Endometrium (tissue), 2 donors: Measurements from ENCODE around the gene CDHR3.
"Not testable (repeated sequence)": the region's sequence is repeated elsewhere in the genome, so short reads cannot be mapped to it uniquely, and the experiment has no call there.

Experiments
- FAIRE-seq: peaks from 2 replicates; lab custom pipeline; 2012; peaks lifted over from hg19 to GRCh38; lab: Jason Lieb, UNC
- donor health status: control.
- donor health status: control.

Gene CDHR3

DNA sequence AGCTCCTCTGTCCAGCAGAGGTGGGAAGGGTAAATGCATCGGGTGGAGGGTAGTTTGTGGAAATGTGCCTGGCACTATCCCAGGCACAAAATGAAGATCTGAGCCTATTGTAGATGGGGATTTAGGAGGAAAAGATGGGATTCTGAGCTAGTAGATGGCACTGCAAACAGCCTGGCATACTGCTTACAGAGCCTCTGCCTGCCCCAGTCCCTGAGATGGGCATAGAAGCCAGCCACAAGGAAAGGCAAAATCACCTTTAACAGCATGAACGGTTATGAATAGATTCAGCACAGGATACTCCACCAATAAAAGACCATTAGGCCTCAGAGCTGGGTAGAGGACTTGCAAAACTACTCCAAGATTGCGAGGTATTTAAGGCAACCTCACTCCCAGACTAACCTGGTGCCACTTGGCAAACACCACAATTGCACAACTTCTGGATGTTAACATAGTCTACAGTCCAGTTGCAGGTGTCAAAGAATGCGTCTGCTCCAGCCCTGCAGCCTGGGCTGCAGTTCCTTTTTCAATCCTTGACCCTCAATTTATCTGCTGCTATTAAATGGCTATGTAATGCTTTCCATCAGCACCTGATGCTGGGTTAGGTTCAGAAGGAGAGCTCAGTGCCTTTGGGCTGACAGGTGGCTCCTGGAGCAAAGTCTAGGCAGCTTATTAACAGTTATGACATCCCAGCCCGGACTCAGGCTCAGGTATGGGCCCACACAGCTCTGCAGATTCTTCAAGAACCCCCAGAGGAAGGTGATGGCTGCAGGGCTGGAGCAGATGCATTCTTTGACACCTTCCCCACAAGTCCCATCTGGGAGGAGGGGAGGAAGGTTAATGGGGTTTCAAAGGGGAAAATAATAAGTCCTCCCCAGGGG lies 34.0 kb downstream of the CDHR3 start:
- FAIRE-seq: no peak

DNA sequence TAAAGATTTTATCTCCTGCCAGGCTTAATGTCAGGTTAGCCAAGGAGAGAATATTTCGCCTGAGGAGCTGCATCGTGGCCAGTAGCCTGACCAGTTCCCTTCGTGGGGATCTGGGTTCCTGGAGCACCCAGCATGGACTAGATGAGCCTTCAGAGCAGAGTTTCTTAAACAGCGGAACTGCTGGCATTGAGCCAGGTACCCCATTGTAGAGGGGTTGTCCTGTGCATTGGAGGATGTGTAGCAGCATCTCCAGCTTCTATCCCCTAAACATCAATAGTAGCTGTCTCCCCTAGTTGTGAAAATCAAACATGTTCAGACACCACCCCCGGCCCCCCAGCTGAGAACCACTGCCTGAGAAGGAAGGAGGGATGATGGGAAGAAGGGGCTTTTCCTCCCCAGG lies 36.2 kb downstream of the CDHR3 start:
- no peak for FAIRE-seq

DNA sequence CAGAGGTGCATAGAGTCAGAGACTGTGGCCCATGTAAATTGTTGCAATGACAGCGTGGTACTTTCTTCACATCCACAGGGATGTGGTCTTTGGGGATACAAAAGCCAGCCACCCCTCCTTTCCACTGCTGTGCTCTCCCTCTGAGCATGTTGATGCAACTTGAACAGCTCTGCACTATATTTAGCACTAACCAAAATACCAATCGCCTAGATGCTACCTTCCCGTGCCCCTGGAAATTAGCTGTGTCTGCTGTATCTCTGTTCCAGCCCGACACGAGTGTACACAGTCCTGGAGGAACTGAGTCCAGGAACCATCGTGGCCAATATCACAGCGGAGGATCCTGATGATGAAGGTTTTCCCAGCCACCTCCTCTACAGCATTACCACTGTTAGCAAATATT lies 38.1 kb downstream of the CDHR3 start:
- FAIRE-seq: no peak

DNA sequence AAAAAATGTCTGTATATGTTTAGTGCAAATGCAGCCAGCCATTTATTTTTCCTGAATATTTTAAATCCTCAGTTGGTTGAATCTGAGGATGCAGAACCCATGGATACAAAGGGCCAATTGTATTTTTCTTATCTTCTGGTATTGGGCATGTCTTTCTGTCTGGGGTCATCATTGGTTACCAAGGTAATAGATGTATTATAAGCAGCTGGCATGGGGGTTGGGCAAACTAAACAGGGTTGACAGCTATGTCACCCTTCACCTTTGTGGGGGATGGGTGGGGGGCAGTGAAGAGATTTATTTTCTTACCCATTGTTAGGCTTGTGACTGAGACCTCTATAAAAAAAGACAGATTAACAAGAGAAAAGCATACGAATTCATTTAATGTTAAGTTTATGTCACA lies 38.8 kb downstream of the CDHR3 start:
- FAIRE-seq: no peak

DNA sequence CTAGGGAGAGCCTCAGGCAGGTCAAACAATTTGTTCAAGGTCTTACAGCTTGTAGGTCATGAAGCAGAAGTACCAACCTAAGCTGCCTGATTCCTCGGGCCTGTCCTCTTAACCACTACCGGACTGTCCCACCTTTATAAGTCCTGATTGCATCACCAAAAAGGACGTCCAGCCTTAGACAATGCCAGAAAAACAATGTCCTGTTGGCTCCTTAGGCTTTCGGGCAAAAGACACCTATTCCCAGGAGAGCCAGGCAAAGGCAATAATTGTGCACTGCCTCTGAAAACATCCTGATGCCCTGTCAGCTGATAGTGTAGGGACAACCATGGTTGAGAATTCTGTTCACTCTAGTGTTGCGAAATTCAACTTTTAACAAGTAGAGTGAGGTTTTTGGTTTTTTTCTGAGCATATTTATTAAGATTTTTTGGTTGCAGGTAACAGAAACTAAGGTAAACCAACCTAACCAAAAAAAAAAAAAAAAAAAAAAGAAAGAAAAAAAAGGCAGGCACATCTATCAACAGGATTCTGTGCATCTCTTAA lies 40.5 kb downstream of the CDHR3 start:
- no peak for FAIRE-seq

DNA sequence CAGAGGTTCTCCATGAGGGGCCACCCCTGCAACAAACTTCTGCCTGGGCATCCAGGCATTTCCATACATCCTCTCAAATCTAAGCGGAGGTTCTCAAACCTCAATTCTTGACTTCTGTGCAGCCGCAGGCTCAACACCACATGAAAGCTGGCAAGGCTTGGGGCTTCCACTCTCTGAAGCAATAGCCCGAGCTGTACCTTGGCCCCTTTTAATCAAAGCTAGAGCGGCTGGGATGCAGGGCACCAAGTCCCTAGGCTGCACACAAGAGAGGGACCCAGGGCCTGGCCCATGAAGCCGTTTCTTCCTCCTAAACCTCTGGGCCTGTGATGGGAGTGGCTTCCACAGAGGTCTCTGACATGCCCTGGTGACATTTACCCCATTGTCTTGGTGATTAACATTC lies 43.8 kb downstream of the CDHR3 start:
- no peak for FAIRE-seq

DNA sequence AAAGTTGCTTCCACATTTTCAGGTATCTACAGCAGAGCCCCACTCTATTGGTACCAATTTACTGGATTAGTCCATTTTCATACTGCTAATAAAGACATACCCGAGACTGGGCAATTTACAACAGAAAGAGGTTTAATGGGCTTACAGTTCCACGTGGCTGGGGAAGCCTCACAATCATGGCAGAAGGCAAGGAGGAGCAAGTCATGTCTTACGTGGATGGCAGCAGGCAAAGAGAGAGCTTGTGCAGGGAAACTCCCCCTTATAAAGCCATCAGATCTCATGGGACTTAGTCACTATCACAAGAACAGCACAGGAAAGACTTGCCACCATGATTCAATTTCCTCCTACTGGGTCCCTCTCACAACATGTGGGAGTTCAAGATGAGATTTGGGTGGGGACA lies 44.7 kb downstream of the CDHR3 start:
- not testable (repeated sequence) for FAIRE-seq

DNA sequence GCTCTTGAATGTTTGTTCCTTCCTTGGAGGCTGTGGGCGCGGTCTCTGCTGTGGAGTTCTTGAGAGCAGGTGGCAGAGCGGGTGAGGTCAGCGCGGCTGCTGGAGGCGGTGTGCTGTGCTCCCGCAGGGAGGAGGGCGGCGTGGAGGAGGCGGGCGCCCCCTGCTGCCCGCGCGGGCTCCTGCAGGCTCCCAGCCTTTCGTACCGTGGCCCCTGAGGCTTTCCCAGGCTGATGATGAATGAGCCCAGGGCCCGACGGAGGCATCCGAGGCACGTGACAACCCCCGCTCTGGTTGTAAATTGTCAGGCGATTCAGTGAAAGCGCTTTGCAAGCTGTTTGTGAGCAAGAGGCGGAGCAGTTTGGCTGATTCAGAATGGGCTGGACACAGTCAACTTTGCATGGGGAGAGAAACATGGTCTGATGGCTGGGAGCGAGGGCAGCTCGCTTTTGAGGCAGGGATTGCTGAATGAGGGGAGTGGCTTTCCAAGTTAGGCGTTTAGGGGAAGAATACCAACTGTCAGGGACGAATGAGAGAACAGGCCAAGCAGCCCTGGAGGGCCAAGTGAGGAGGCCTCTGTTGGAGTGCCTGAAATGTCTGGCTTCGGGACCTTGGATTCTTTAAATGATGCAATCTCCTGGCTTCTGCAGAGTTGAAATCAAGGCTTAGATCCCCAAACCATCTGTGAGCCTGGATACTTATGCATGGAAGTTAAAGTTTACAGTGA lies 46.6 kb downstream of the CDHR3 start:
- no peak for FAIRE-seq

DNA sequence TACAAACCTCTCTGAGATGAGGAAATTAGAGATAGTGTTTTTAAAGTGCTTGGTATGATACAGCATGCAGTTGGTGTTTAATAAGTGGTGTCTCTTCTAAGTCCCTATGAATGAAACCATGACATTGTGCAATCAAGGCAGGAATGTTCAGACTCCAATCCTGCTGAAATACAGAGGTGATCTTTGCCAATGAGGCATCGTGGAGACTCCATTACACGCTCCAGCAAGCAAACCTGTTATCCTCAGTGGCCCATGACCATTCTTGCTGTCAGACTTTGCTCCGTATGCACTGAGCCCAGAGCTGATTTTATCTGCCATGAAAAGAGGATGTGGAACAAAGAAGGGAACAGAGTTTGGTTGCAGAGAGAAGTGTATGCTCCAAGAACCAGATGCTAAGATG lies 47.3 kb downstream of the CDHR3 start:
- FAIRE-seq: no peak

DNA sequence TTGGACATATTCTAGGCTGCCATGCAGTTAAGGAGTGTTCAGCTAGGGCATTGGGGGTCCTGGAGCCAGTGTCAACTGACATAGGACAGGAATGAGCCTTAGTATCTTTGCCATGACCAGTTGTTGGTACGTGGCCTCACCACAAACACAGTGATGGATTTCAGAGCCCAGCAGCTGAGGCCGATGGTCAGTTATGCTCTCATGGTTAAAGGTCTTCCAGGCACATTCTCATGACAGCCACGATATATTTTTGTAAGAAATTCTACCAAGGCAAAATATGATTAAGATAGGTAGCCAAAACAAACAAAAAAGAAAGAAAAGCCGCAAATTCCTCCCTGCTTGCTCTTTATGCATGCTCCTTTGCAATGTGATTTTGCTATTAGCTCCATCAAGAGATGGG lies 47.8 kb downstream of the CDHR3 start:
- FAIRE-seq: no peak

DNA sequence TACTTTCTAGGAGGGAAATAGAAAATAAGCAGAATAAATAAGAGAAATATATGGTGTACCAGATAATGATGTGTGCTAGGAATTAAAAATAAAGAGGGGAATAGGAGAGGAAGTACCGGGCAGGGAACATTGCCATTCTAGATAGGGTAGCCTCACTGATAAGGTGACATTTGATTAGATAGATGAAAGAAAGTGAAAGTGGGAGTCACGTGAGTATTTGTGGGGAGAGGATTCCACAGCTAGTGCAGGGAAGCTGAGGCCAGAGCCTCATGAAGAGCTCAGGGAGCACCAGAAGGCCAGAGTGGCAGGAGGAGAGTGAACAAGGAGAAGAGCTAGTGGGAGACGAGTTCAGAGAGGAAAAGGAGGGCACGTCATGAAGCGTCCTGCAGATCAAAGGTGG lies 49.1 kb downstream of the CDHR3 start:
- FAIRE-seq: no peak

DNA sequence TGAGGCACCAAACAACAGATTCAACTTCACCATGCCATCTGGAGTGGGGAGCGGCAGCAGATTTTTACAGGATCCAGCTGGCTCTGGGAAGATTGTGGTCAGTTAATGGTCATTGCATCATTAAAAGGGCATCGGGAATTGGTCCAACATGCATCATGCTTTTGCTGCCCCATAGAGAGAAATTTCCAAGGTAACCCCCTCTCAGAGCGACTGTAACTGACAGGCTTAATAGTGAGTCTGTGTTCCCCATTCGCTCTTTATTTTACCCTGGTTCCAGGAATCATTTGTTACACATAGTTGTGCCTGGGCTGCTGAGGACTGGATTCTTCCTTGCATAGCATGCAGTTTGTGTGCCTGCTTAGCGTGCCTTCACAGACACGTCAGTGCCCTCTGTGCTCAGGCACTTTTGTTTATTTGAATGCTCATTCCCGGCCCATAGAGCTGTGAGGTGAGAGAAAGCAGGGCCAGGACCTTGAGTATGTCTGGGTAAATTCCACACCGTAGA lies 49.9 kb downstream of the CDHR3 start:
- FAIRE-seq: no peak

DNA sequence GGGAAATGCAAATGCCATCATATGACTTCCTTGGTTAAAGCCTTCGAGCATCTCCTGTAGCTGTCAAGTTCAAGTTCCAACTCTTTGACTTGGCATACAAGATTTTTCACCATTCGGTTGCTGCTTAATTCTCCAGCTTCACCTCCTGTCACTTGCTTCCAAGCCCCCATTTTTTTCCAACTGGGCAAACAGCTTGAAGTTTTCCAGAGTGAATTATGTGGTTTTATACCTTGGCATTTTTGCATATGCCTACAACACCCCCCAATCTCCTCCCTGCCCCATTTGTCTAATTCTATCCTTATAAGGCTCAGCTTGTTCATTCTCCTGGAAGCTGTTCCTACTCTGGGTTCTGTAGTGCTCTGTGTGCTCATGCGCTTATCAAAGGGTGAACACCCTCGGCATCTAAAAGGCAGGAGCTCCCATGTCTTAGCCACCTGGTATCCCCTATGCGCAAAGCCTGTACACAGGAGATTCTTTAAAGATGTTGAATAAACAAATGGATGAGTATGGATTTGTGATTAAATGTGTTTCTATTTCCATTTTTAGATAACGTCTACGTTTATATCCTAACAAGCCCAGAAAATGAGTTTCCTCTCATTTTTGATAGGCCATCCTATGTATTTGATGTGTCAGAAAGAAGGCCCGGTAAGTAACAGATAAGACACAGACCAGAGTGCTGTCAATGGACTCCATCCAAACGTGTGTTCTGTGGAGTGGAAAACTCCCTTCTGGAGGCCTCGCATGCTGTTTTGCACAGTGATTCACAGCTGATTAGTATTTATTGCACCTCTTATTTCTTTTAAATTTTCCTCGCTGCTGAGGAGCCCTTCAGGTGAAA lies 52.5 kb downstream of the CDHR3 start:
- no peak for FAIRE-seq

DNA sequence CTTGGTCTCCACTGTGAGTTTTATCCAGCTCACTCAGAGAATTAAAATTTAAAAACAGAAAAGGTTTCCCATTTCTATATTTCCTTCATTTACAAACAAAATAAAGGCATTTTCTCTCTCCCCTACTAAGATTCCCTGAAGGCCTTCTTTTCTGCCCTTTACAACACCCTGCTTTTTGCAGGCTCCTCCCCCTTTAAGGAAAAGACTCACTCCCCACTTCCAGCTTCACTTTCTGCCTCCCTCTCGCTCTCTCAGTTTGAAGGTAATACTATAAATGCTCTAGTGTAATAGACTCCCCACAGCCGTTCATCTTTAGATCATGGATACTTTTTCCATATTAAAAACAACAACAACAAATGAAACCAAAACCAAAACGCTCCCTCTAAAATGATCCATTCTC lies 53.3 kb downstream of the CDHR3 start:
- FAIRE-seq: no peak

DNA sequence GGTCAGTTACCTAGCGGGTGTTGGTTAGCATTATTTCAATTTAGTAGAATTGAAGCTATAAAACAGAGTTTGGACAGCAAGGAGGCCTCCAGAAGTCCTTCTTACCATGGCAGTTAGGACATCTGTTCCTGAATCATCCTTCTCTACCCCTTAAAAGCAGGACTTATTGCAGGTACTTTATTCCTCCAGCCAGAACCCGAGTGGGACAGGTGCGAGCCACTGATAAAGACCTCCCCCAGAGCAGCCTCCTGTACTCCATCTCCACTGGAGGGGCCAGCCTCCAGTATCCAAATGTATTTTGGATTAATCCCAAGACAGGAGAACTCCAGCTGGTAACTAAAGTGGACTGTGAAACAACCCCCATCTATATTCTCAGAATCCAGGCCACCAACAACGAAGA lies 54.6 kb downstream of the CDHR3 start:
- FAIRE-seq: no peak

DNA sequence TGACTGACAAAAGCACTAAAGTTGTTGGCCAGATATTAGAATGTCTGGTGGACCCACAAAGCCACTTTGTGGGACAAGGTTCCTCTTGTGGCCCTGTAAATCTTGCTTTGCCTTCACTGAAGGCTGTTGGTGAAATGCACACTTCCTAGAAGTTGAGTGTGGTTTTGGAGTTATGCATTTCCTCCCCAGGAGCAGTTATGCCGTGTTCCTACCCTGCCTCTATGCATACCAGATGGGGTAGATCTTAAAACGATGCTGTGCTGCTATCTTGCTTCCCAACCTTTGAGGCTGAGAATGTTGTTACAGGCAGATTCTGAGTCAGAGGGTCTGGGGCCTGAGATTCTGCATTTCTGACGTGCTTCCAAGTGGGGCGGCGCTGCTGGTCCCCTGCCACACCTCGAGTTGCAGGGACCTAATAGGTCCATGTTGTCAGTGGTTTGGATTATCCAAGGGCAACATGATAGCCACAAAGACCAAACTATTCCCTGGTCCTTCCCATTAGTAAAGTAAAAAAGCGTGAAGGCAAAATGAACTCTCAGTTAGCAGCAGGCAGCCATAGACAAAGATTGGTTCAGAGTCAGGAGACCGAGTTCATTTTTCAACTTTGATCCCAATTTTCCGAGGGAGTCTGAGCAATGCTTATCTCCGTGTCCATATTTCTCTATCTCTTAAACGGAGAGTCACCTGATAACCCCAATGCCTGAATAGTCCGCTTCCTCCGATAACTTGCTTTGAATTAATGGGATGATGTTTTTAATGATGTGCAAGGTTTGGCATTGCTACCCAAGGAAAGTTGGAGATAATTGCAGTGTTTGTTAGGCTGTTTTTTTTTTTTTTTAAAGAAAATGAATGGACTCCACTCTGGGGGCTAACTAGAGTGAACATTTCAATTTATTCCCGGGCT lies 55.8 kb downstream of the CDHR3 start:
- FAIRE-seq: no peak

DNA sequence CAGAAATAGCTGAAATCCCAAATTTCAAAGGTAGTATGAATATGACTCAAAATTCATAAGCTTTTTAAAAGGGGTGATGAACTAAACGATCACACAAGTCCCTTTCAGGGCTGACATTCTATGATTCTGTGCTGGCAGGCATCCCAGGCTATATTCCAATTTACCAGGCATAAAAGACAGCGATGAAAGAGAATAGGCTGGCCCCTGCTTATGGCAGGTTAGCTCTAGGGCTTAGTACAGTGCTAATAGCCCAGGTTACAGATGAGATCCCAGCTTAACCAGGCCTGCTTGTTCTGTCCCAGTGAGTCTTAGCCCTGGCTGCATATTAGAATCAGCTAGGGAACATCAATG lies 56.4 kb downstream of the CDHR3 start:
- FAIRE-seq: no peak

DNA sequence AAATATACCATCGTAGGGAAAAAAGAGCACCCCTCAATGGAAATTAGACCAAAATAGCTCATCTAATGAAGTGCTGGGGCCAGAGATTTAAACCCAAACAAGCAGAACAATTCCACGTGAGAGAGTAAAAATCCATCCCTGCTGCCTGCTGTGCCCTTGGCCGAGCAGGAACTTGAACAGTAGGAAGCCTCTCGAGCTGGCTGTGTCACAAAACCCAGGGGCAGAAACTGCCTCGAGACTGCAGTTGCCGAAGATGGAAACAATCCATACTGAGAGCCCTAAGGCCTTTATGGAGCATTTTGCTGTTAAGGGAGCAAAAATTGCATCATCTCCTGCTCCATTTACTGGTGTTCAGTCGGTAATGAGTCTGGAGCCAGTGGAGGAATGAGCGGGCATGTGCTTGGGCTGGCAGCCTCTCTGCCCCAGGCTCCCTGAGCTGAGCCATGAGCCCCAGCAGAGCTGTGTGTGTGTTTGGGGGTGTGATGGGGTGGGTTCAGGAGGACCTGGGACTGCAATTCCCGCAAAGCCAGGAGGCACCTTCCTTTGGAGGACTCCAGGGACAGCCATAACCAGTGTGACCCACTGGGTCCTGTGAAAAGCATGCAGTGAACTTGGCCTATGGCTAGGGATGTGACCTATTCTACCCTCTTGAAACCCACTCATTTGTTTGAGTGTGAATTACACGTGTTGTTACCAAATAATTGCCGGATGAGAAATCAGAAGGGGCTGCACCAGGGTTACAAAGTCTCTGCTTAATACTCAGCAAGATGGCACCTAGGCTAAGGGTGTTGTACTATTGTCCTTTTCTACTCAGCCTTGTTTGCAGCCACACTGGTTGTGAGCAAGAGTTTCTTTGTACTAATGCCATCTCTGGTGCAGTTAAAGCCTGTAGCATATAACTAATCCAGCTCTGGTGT lies 58.3 kb downstream of the CDHR3 start:
- no peak for FAIRE-seq

DNA sequence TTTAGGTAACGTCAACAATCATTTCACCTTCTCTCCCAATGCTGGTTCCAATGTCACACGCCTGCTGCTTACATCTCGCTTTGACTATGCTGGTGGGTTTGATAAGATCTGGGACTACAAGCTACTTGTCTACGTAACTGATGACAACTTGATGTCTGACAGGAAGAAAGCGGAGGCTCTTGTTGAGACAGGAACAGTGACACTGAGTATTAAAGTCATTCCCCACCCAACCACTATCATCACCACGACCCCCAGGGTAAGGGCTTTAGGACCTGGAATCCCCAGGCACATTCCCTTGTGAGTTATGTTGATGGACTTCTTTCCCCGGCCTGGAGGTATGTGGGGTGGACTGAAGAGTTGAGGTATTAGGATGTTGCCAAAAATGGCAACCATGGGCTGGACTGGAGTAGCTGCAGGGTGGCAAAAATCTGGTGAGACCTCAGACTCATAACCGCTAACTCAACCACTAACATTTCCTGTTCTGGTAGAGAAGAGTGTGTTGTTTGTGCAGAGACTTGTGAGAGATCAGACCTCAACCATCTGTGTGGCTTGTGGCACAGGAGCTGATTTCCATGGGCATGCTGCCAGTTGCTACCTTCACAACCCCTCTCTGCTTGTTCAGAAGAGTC lies 59.2 kb downstream of the CDHR3 start:
- no peak for FAIRE-seq
